Stimulated activated CD4-positive, alpha-beta T cell treated with anti-CD3 and anti-CD28 coated beads, Interleukin-4, amount 100 ng/mL, for 4 hours (primary cell): ENCODE data around the gene NFILZ.

ENCODE experiments used
- DNase-seq, 2 experiments: peaks; one replicate each; pipeline ENCODE4 v3.0.0-alpha.2; 2020

Gene NFILZ

DNA sequence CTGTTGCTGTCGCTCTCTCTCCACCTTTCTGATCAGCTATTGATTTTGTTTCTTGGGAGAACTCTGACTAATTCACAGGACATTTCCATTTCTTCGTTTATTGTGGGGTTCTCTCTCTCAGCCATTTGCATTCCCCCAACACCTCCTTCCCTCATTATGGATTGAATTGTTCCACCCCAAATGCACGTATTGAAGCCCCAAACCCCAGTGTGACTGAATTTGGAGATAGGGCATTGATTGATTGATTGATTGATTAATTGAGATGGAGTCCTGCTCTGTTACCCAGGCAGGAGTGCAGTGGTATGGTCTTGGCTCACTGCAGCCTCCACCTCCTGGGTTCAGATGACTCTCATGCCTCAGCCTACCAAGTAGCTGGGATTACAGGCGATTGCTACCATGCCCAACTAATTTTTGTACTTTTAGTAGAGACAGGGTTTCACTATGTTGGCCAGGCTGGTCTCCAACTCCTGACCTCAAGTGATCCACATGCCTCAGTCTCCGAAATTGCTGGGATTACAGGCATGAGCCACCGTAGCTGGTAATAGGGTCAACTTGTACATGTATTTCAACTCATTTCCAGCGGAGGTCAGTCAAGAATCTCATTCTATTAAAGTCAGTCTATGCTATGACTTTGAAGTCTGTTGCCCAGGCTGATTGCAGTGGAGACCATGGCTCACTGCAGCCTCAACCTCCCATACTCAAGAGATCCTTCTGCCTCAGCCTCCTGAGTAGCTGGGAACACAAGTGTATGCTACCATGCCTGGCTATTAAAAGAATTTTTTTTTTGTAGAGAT, 13.6 kb downstream of the NFILZ start:
- no peak for DNase-seq

DNA sequence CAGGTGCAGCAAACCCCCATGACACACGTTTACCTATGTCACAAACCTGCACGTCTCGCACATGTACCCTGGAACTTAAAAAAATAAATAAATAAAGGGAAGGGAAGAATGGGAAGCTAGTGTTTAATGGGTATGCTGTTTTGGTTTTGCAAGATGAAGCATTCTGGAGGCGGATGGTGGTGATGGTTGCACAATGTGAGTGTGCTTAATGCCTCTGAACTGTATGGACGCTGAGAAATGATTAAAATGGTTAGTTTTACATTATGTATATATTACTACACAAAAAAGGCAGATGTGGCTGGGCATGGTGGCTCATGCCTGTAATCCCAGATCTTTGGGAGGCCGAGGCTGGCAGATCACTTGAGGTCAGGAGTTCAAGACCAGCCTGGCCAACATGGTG, 17.8 kb downstream of the NFILZ start:
- DNase-seq: no peak

DNA sequence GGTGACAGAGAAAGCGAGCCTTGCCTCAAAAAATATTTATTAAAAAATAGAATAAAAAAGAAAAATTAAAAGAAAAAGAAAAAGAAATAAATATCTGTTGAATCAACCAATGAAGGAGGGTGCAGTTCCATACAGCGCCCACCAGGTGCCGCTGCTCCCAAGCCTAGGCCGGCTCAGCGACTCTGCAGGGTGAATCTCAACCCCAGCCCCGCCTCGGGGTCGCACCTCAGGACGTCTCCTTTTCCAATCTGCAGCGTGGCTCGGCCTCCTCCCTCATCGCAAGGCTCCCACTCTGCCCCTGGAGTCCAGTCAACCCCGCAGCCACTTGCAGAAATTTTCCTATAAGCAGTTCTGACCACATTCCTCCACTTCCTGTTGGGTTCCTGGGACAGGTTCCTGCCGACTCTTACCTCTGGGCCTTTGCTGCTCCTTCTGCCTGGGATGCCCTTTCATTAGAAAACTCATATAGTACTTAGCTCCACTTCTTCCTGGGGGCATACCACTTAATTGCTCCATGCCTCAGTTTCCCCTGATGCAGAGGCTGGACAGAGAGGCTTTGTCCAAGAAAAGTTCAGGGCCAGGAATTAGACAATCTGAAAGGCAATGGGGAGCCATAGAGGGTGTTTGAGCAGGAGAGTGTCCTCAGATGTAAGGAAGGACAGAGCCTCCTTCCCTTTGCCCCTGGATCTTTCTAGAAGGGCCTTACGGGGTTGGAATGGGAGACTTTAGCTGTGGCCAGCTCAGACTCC, 24.3 kb downstream of the NFILZ start:
- peak; percentile 58 to 69 for DNase-seq

DNA sequence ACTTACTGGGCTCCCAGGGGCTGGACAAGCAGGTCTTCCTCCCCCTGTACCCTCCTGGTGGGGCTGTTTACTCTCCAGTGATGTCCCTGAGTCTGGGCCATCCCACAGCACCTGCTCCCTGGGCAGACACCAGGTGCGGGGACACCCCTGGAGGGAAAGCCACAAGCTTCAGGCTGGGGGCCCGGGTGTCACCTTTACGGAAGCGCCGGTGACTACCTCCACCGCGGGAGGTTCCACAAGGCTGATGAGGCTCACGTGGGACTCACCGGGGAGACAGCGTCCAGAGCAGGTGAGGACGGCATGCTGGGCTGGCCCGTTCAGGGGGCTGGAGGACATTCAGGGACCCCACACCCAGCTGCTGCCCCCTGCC, 24.9 kb downstream of the NFILZ start:
- peak; percentile 12 to 18 for DNase-seq

DNA sequence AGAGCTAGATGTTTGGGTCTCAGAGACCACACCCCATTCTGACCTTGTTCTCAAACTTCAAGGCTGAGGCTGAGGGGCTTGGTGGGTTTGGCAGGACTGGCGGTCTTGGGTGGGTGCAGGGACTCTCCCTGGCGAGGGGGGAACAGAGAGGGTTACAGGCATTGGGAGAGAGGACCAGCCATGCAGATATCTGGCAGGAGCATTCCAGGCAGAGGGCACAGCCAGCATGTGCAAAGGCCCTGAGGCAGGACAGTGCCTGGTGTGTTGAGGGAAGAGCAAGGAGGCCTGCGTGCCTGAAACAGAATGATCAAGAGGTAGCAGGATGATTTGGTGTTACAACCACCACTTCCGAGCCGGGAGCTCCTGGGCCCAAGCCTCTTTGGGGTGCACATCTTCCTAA, 27.4 kb downstream of the NFILZ start:
- DNase-seq: no peak

DNA sequence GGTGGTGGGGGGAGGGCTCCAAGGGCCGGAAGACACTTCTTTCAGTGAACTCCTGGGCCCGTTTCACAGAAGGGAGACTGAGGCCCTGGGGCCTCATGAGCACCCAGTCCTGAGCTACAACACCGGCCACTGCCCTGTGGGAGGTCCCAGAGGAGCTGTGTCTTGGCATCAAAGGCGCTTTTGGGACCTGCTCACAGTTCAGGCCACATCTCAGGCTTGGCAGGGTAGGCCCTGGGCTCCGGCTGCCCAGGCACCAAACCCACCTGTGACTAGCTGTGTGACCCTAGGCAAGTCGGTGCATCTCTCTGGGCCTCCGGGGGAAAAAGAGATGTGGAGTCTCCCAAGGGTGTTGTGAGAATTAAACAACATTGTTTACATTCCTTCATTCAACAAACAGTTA, 29.5 kb downstream of the NFILZ start:
- no peak for DNase-seq

DNA sequence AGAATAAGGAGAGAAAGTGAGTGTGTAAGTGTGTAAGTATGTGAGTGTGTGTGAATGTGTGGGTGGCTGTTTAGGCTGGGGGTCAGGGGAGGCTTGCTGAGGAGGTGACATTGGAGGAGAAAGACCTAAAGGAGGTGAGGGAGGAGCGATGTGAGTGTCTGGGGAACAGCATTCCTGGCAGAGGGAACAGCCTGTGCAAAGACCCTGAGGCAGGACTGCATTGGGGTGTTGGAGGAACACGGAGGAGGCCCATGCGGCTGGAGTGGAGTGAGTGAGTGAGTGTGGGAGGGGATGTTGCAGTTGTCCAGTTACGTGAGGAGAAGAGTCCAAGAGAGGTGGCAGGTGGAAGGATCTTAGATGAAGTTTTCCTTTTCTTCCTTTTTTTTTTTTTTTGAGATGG, 31.8 kb downstream of the NFILZ start:
- no peak for DNase-seq

DNA sequence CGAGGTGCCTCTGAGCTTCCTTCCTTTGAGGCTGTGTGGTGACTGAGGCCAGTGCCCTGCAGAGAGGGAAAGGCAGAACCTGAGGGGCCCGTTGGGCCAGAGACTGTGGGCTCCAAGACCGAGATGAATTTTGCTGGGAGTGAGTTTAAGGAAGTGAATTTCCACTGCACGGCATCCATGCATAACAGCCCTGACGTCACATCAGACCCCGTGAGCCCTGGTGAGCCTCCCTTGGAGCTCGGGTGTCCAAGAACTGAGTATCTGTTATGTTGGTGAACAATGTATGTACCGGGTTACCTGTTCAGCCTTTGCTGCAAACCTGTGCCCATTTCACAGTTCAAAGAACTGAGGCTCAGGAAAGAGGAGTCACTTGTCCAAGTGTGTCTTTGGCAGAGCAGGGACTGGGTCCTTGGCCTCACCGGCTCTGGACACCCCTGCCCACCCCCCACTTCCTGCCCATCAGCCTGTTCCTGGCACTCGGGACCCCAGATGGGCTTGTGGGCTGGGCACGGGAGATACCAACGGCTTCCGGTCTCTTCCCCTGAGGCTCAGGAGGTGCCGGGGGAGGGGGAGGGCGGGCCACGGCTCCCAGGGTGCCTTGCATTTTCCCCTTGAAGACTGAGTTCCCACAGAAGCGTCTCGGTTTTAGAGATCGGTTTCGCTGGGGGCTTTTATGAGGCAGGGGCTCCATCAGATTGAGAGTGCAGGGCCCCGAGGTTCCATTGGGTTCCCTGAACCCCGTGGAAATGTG, 33.7 kb downstream of the NFILZ start:
- DNase-seq: peak in 1 of 2 experiments; percentile 28

DNA sequence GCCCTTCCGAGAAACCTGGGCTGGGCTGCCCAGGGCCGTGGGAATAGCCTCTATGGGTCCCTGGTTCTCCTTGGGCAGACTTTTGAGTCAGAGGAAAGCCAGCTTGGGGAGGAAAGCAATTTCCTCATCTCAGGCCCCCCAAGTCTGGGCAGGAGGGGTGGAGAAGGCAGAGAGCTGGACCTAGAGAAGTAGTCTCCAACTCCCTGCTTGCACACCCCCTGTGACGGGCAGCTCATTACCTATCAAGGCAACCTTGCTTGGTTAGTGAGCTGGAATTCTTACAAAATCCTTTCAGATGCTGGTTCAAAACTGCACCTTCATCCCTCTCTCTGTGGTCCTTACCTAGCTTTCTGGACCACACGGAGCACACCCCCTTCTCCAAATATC, 34.2 kb downstream of the NFILZ start:
- DNase-seq: no peak

DNA sequence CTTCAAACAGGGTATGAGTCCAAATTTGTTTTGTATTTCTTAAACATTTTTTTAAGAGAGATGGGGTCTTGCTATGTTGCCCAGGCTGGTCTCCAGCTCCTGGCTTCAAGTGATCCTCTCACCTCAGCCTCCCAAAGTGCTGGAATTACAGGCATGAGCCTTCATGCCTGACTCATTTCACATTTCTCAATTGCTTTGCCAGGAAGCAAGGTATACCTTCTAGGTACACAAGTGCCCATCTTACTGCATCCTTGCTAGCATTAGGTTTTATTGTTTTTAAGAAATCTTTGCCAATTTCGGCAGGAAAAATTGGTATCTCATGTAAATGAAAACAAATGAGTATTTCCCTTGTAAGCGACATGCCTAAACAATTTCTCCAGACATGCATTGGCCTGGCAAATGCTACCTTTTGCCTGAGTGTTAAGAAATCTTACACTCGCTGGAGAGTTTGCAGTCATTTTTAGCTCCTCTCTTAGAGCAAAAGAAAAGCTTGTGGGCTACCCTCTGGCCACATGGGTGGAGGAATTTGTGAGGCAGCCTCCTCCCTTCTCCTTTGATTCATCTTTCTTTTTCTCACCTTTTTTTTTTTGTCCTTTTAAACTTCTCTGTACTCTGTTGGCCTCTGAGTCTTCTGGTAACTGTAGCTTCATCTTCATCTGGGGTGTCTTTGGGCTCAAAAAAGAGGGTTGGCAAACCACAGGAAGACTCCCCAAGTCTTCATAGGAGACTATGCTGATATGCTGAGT, 35.2 kb downstream of the NFILZ start:
- no peak for DNase-seq

DNA sequence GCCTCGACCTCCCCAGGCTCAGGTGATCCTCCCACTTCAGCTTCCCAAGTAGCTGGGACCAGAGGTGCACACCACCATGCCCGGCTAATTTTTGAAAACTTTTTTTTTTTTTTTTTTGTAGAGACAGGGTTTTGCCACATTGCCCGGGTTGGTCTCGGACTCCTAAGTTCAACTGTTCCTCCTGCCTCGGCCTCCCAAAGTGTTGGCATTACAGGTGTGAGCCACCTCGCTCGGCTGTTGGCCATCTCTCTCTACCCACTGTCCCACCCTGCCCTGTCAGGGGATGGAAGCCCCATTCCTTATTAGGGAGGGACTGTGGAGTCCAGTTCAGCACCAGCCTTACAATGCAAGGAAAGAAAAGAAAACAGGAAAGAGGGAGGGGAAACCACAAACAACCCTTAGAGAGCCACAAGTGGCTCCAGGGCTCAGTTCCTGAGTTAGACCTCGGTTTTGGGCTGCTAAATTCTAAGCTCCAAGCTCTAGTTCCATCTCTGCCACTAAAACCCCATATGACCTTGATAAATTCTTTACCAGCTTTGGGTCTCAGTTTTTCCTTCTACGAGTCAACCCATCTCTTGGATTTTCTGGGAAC, 36.5 kb downstream of the NFILZ start:
- DNase-seq: no peak

DNA sequence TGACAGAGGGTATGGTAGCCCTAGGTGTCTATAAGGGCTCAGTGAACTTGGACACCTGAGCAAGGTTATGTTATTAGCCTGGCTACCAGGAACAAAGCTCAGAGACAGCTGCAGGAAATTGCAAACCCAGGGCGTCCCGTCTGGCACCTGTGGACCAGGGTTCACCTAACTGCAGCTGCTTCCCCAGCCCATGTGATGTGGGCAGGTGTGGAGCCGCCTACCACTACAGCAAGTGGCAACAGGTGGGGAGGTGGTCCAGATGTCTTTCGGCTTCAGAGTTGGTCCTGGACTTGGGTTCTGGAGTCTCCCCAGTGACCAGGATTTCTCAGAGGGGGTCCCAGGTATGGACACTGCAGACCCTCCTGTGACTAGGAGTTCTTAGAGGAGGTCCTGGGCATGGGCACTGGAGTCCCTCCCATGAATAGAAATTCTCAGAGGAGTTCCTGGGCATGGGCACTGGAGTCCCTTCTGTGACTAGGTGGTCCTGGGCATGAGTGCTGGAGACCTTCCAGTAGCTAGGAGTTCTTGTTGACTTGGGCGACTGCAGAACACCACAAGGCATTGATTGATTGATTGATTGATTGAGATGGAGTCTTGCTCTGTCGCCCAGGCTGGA, 43.0 kb downstream of the NFILZ start:
- DNase-seq: no peak

DNA sequence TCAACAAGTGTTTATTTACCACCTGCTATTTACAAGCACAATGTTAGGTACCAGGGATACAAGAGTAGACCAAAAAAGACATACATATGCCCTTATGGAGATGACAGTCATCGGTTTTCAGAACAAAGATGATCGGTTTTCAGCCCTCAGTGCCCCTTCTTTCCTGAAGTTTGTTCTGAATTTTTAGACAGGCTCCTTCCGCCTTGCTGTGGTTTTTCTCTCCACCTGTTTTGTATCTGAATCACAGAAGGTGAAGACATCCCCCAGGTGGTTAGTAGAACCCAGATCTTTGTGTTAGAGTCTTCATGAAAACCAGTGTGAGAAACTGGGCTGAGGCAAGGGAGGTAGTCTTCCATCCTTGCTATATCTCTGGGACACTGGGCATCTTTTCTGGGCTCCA, 44.6 kb downstream of the NFILZ start:
- DNase-seq: no peak

DNA sequence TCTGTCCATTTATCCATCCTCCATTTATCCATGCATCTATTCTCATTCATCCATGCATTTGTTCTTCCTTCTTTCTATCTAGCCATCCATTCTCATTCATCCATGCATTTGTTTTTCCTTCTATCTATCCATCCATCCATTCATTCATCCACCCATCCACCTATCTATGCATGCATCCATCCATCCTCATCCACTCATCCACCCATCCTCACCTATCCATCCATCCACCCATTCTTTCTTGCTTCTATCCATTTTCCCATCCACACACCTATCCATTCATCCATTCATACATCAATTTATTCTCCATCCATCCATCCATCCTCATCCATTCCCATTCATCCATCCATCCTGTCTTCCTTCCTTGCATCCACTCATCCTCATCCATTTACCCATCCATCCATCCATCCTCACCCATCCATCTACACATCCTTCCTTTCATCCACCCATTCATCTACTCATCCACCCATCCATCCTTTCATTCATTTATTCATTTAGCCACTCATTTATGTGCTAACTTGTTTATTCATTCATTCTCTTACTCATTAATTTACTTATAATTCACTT, 47.9 kb downstream of the NFILZ start:
- no peak for DNase-seq
